TTC549 (cell line): Measurements from ENCODE around the gene CCT6B.
"Not testable (repeated sequence)": the region's sequence is repeated elsewhere in the genome, so short reads cannot be mapped to it uniquely, and the experiment has no call there.

ENCODE experiments used
- FAIRE-seq: peaks from 2 replicates; lab custom pipeline; 2012; peaks lifted over from hg19 to GRCh38; lab: Jason Lieb, UNC

The CCT6B gene

DNA sequence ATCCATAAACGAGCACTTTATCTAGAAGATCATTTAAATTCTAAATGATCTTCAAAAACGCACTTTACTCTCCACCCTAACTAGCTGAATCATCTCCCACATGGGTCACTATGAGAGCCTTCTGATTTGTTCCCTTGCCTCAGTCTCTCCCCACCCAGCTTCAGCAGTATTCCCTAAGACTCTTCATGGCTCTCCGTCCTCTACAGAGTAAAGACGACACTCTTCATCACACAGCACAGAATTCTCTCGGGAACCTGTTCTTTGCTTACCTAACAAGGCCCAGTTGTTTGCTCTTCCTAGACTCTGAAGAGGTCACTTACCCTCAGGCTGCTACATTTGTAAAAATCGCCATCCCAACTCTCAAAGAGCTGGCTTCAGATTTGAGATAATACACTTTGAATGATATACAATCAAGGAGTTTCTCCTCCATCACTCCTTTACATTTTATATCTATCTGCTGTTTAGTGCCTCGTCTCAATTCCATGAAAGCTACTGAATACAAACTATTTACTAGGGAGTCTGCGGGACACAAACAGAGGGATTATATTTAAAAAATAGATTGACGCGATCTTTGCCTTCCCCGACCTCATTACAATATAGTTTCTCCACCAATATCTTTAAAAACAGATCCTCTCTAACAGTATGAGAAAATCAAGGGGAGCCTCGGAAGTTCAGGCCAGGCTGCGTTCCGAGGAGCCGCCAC lies 18.5 kb upstream of the CCT6B start:
- no peak for FAIRE-seq

- FAIRE-seq: no peak
Measured at GRCh38 chr17:34979153-34979552, 17.9 kb upstream of the CCT6B start.

DNA sequence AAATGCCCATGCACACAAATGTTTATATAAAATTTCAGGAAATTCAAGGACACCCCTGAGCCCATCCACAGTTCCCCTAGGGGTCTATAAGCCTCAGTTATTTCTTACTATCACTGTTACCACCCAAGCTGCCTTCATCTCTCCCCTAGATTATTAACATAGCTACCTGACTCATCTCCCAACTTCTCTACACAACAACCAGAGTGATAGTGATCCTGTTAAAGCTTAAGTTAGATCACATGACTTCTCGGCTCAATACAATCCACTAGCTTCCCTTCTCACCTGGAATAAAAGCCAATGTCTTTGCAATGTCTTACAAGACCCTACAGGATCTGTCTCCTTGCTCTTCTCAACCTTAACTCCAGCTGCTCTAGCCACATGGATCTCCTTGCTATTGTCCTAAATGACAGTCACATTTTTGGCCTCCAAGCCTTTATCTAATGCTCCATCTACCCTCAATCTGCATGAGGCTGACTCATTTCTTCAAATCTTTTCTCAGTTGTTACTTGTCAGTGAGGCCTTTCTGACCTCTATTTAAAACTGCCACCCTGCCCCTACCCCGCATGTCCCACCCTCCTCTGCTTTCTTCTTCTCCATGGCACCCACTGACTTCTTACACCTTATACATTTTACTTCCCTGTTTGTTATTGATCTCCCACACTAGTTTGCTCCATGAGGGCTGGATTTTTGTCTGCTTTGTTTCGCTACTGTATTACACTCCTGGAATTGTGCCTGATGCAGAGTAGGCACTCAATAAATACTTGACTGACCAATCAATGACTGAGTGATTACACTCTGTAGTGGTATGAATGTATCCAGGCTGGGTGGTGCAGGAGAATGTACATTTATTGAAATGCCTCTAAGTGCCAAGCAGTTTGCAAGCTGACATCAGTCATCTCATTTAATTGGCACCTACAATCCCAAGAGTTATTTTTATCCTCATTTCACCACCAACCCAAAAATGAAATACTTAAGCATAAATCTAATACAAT lies 13.8 kb upstream of the CCT6B start:
- FAIRE-seq: no peak

GRCh38 chr17:34974179-34974578 lies 12.9 kb upstream of the CCT6B start:
- no peak for FAIRE-seq

DNA sequence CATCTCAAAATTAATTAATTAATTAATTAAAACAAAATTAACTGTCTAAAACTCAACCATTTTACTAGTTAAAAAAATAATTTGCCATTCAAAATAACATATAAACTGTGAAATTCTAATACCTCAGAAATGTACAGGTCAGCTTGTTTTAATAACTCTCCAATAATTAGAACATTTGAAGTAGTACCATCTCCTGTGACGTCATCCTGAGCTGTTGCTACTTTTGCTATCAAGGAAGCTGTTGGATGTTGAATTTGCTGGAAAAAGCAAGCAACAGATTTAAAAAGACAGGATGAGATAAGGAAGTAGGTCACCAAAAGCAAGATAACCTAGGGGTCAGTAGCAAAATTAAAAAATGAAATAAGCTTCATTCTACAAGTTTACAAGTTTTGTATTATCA lies 2.8 kb downstream of the CCT6B start:
- no peak for FAIRE-seq

GRCh38 chr17:34950780-34951179 lies 10.5 kb downstream of the CCT6B start:
- not testable (repeated sequence) for FAIRE-seq

GRCh38 chr17:34930283-34930682 lies 31.0 kb downstream of the CCT6B start:
- no peak for FAIRE-seq

GRCh38 chr17:34926661-34927060 lies 34.6 kb downstream of the CCT6B start:
- no peak for FAIRE-seq

DNA sequence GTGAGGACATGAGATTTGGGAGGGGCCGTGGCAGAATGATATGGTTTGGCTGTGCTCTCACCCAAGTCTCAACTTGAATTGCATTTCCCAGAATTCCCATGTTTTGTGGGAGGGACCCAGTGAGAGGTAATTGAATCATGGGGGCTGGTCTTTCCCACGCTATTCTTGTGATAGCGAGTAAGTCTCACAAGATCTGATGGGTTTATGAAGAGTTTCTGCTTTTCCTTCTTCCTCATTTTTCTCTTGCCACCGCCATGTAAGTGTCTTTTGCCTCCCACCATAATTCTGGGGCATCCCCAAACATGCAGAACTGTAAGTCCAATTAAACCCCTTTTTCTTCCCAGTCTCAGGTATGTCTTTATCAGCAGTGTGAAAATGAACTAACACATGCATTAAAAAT lies 40.6 kb downstream of the CCT6B start:
- FAIRE-seq: no peak

GRCh38 chr17:34917381-34917780 lies 43.9 kb downstream of the CCT6B start:
- FAIRE-seq: no peak

DNA sequence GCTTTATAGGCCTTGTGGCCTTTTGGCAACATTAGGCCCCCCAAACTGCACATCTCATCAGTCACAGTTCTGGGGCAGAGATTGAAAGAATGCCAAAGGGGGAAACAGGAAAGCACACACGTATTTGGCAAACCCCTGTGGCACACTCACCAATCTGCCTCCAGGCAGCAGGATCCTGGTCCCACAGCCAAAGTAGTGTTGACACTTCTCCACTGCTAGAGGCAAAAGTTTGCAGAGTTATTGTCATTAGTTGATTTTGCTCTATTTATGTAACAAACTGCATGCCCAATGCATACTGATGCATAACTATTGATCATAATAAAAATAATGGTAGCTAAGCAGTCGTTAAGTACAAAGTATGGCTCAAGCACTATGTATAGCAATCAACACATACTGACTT lies 45.1 kb downstream of the CCT6B start:
- FAIRE-seq: no peak

- FAIRE-seq: no peak
Measured at GRCh38 chr17:34913001-34913400, 48.3 kb downstream of the CCT6B start.

DNA sequence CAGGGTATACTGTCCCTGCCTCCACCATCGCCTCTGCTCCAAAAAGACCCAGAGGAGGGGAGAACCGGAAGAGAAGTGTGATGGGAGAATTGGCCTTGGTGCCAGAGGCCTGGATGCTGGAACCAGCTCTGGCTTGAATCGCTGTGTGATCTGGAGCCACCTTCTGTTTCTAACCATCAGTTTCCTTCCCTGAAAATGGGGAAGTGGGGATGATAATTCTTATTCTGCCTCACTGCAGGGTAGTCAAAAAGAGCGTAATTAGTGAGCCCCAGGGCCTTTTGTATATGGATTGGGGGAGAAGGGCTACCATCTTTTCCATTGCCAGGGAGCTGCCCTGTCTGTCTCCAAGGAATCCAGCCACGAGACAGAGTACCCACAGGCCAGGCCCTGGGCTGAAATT lies 52.2 kb downstream of the CCT6B start:
- FAIRE-seq: no peak

DNA sequence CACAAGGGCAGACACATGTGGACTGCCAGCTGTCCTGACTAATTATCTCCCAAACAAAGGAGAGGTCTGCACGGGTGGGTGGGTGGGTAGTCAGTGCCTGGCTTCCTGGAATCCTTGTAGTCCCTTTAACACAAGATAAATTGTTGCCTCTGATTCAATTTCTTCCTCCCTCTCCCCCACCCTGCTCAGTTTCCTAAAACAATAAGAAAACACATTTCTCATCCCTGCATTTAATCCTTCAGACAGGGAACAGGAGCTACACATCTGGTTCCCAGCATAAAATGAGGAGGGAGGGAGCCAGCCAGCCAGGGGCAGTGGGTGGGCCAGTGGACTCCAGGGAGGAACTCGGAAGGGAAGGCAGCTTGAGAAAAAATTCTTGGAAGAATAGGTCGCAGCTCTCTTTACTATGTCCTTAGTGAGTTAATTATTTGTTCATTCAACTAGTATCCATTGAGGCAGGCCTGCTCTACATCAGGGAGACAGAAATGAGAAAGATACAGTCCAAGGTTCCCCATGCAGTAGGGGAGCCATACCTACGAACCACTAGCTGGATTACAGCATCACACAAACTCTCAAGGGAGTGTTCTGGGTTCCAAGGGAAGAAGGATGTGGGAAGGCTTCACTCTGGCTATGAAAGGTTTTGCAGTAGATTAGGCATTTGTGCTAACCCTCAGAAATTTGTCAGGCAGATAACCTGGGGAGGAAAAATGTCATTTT lies 58.3 kb downstream of the CCT6B start:
- no peak for FAIRE-seq

GRCh38 chr17:34899643-34900291 lies 61.5 kb downstream of the CCT6B start:
- no peak for FAIRE-seq

DNA sequence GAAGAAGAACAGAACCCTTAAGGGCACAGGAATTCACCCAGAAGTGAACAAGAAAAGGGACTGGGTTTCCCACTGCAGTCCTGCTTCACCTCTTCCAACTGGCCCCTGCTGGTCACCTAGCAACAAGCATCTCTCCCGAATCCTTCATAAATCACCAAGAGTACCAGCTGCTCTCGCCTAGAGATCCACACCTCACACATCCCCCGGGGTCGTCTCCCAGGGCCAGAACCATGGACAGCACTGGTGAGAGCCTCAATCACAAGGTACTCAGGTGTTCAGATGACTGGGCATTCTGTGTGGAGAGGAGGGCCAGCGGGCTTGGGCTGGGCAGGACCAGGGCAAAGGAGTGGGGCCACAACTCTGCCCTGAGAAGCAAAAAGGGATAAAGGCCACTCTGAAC lies 65.9 kb downstream of the CCT6B start:
- no peak for FAIRE-seq

GRCh38 chr17:34894964-34895363 lies 66.3 kb downstream of the CCT6B start:
- no peak for FAIRE-seq

DNA sequence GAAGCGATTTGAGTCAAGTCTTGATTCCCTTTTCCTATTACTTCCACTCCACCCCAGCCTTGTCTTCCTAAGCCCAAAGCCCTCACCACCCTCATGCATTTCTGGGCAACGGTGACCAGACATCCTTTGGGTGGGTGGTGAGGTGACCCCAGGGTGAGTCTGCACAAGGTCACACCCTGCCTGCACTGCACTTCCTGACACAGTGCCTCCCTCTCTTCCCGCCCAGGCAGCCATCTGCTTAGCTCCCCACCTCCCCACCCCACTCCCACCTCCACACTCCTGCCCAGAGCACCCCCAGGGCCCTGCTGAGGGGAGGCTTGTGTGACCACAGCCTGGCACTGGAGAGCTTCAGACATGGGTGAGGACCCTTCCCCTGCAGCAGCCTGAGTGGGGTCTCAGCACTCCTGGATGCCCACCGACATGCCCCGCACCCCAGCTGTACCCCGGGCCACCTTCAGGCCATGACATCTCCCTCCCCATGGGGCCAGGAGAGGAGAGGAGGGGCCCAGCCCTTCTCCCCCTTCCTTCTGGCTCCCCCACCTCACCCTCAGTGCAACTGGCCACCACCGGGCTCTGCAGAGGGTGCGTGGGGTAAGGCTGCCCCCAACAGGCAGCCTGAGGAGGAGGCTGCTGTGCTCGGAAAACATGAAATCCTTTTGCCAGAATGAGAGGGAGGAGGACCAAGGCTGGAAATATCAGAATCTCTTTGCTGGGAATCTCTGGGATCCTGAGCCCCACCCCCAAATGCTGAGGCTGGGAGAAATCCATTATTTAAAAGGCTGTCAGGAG lies 68.6 kb downstream of the CCT6B start:
- FAIRE-seq: no peak

DNA sequence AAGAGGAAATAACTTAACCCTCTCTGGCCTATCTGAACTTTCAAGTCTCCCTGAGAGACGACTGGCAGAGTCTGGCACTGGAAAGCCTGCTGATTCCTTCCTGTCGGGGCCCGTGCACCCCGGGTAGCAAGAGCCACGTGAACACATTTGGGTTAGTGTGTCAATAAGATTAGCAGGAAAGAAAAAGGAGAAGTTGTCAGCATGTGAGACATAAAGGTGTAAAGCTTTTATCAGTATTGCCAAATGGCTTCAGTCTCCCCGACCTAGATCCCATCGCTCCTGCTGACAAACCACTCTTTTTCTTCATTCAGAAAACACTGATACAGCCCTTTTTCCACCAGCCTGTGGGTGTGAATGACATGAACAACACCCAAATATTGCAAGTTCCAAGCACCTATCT lies 74.4 kb downstream of the CCT6B start:
- FAIRE-seq: no peak

GRCh38 chr17:34885076-34885475 lies 76.2 kb downstream of the CCT6B start:
- FAIRE-seq: no peak

- FAIRE-seq: no peak
Measured at GRCh38 chr17:34884597-34884996, 76.7 kb downstream of the CCT6B start.
